WTC11 (cell line): ENCODE results near the gene CHD6. TPM values are rescaled to one million over a fixed set of nuclear protein-coding genes. Genes with fewer than 3 reads are reported as not detected.

Experiments used
- ATAC-seq: fragments of 200-7000 bp; cut with Tn5 transposase; 2 replicates; pipeline ENCODE4 v1.10.0; 2021; ENCODE audit warnings: mild to moderate bottlenecking, moderate library complexity
- CTCF ChIA-PET: fragments of 300-600 bp; sonication (Branson Sonifier 250); formaldehyde crosslinking; loops from one replicate; lab custom pipeline; 2021; ENCODE audit warnings: antibody characterized with exemption; lab: Charles Lee
- POLR2A ChIA-PET: fragments of 350-600 bp; sonication (Branson Sonifier 250); formaldehyde crosslinking; loops from one replicate; lab custom pipeline; 2021; ENCODE audit warnings: antibody characterized with exemption; lab: Charles Lee
- DNase-seq: peaks from one replicate; pipeline ENCODE4 v3.0.0; 2021; ENCODE audit warnings: low spot score
- H3K27ac Mint-ChIP-seq: 2 replicates; pipeline ENCODE4 v1.8.0; 2021; ENCODE audit warnings: mixed read lengths
- H3K27me3 Mint-ChIP-seq: 2 replicates; pipeline ENCODE4 v1.8.0; 2021; ENCODE audit warnings: low read depth, mild to moderate bottlenecking, moderate library complexity, mixed read lengths
- H3K36me3 Mint-ChIP-seq: 2 replicates; pipeline ENCODE4 v1.8.0; 2021; ENCODE audit warnings: mixed read lengths
- H3K4me1 Mint-ChIP-seq: 2 replicates; pipeline ENCODE4 v1.8.0; 2022; ENCODE audit warnings: mixed read lengths
- H3K4me3 Mint-ChIP-seq: 2 replicates; pipeline ENCODE4 v1.8.0; 2021; ENCODE audit warnings: mild to moderate bottlenecking, moderate library complexity, mixed read lengths
- H3K9me3 Mint-ChIP-seq: 2 replicates; pipeline ENCODE4 v1.8.0; 2021; ENCODE audit warnings: mixed read lengths
- AFF4 ChIP-seq: sonication (generic); formaldehyde crosslinking; IDR thresholded peaks from 2 replicates; pipeline ENCODE4 v1.8.1; 2023; ENCODE audit warnings: mild to moderate bottlenecking, missing genetic modification reagents, borderline replicate concordance
- ARID4B ChIP-seq: sonication (generic); formaldehyde crosslinking; IDR thresholded peaks from 2 replicates; pipeline ENCODE4 v1.8.0; 2023; ENCODE audit warnings: missing genetic modification reagents, mild to moderate bottlenecking, borderline replicate concordance
- CBFB ChIP-seq: sonication (generic); formaldehyde crosslinking; IDR thresholded peaks from 2 replicates; pipeline ENCODE4 v1.8.1; 2022; ENCODE audit warnings: mild to moderate bottlenecking, low read depth, missing genetic modification reagents
- CREB1 ChIP-seq: sonication (generic); formaldehyde crosslinking; IDR thresholded peaks from 2 replicates; pipeline ENCODE4 v1.8.0; 2023; ENCODE audit warnings: mild to moderate bottlenecking, missing genetic modification reagents
- E2F5 ChIP-seq: sonication (generic); formaldehyde crosslinking; IDR thresholded peaks from 2 replicates; pipeline ENCODE4 v1.8.1; 2022; ENCODE audit warnings: mild to moderate bottlenecking, moderate library complexity, missing genetic modification reagents
- ETV6 ChIP-seq: sonication (generic); formaldehyde crosslinking; IDR thresholded peaks from 2 replicates; pipeline ENCODE4 v1.8.1; 2022; ENCODE audit warnings: mild to moderate bottlenecking, missing genetic modification reagents
- GRHL2 ChIP-seq: fragments of 250-450 bp; sonication (Bioruptor Pico); IDR thresholded peaks from 2 replicates; pipeline ENCODE4 v1.8.0; 2022; ENCODE audit warnings: mild to moderate bottlenecking, moderate library complexity; ENCODE audit not compliant: insufficient replicate concordance, severe bottlenecking
- IRF2 ChIP-seq: sonication (generic); formaldehyde crosslinking; IDR thresholded peaks from 2 replicates; pipeline ENCODE4 v1.8.0; 2022; ENCODE audit warnings: low read depth, missing genetic modification reagents, borderline replicate concordance
- OVOL2 ChIP-seq: fragments of 250-450 bp; sonication (Bioruptor Pico); IDR thresholded peaks from 2 replicates; pipeline ENCODE4 v1.9.0; 2021; ENCODE audit warnings: mild to moderate bottlenecking, borderline replicate concordance
- SMAD4 ChIP-seq: sonication (generic); formaldehyde crosslinking; IDR thresholded peaks from 2 replicates; pipeline ENCODE4 v1.8.0; 2022; ENCODE audit warnings: mild to moderate bottlenecking, missing genetic modification reagents
- SP1 ChIP-seq: sonication (generic); formaldehyde crosslinking; conservative IDR thresholded peaks from 2 replicates; pipeline ENCODE4 v1.8.1; 2022; ENCODE audit warnings: missing genetic modification reagents
- TCF7 ChIP-seq: sonication (generic); formaldehyde crosslinking; IDR thresholded peaks from 2 replicates; pipeline ENCODE4 v1.8.0; 2022; ENCODE audit warnings: mild to moderate bottlenecking, low read depth, missing genetic modification reagents, moderate library complexity
- TEAD4 ChIP-seq: sonication (generic); formaldehyde crosslinking; IDR thresholded peaks from 2 replicates; pipeline ENCODE4 v1.8.0; 2022; ENCODE audit warnings: mild to moderate bottlenecking, missing genetic modification reagents
- TP53 ChIP-seq: sonication (generic); formaldehyde crosslinking; IDR thresholded peaks from 2 replicates; pipeline ENCODE4 v1.8.1; 2023; ENCODE audit warnings: mild to moderate bottlenecking, missing genetic modification reagents
- ZBTB21 ChIP-seq: sonication (generic); formaldehyde crosslinking; IDR thresholded peaks from 2 replicates; pipeline ENCODE4 v1.8.1; 2023; ENCODE audit warnings: mild to moderate bottlenecking, missing genetic modification reagents, borderline replicate concordance
- ZNF317 ChIP-seq: sonication (generic); formaldehyde crosslinking; IDR thresholded peaks from 2 replicates; pipeline ENCODE4 v1.8.1; 2023; ENCODE audit warnings: low read depth, mild to moderate bottlenecking, moderate library complexity, missing genetic modification reagents, borderline replicate concordance
- ZNF416 ChIP-seq: fragments of 250-450 bp; sonication (Bioruptor Pico); IDR thresholded peaks from 2 replicates; pipeline ENCODE4 v1.9.0; 2021; ENCODE audit warnings: mild to moderate bottlenecking, inconsistent platforms
- ZNF532 ChIP-seq: fragments of 250-450 bp; sonication (Bioruptor Pico); IDR thresholded peaks from 2 replicates; pipeline ENCODE4 v1.9.0; 2021; ENCODE audit warnings: mild to moderate bottlenecking, borderline replicate concordance
- total RNA-seq: library from RNA; stranded (reverse); gene quantifications from 3 replicates; pipeline ENCODE4 v1.2.3, GENCODE V29; 2021
- TF ChIP-seq, protein P1 (sequence below): sonication (generic); formaldehyde crosslinking; IDR thresholded peaks from 2 replicates; pipeline ENCODE4 v1.8.0; 2022; ENCODE audit warnings: mild to moderate bottlenecking, missing genetic modification reagents
- TF ChIP-seq, protein P2 (sequence below): sonication (generic); formaldehyde crosslinking; conservative IDR thresholded peaks from 2 replicates; pipeline ENCODE4 v1.8.1; 2022; ENCODE audit warnings: mild to moderate bottlenecking, missing genetic modification reagents

CHD6 gene
- total RNA-seq, 1 experiment from 2014 or later: 52.1 TPM

DNA sequence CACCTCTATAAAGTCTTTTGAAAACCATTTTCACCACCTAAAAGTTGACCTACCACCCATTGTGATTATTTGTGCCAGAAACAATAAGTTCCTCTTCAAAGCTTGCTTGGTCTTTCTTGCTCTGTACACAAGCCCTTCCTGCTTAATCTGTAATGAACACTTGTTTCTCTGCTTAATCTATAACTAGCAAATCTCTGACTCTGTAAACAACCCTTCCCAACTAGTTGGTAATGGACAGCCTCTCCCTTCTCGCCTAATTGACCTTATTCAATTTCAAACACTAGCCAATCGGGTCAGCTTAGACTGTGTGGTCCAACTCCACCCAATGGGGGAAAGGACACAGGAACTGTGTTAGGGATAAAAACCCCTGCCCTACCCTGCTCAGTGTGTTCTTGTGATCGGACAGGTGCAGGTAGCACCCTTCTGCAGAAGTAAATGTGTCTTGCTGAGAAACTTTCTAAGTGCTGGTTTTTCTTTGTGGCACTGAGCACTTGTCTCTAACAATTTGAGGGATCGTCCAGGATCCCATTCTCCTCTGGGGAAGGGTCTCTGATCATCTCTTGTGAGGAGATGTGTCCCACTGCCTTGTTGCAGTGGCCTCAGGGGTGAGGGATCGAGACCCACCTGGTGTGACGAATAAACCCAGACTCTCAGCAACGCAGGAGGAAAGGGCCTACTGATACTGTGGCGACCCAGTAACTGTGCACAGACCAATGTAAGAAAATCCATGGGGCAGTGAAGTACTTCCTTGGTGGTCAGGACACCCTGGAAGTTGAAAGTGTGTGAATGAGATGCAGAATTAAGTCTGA is 23.5 kb downstream of the CHD6 start:
- no peak for TF ChIP-seq ZNF532 (CRISPR knock-in tag)
- no peak for TF ChIP-seq SP1 (CRISPR knock-in tag)
- TF ChIP-seq TP53 (CRISPR knock-in tag): no peak
- TF ChIP-seq TCF7 (CRISPR knock-in tag): no peak
- no peak for TF ChIP-seq OVOL2 (CRISPR knock-in tag)
- no peak for TF ChIP-seq CBFB (CRISPR knock-in tag)
- no peak for TF ChIP-seq CREB1
- TF ChIP-seq TEAD4 (CRISPR knock-in tag): no peak
- no peak for TF ChIP-seq ZNF416 (CRISPR knock-in tag)
- TF ChIP-seq, protein P1, sequence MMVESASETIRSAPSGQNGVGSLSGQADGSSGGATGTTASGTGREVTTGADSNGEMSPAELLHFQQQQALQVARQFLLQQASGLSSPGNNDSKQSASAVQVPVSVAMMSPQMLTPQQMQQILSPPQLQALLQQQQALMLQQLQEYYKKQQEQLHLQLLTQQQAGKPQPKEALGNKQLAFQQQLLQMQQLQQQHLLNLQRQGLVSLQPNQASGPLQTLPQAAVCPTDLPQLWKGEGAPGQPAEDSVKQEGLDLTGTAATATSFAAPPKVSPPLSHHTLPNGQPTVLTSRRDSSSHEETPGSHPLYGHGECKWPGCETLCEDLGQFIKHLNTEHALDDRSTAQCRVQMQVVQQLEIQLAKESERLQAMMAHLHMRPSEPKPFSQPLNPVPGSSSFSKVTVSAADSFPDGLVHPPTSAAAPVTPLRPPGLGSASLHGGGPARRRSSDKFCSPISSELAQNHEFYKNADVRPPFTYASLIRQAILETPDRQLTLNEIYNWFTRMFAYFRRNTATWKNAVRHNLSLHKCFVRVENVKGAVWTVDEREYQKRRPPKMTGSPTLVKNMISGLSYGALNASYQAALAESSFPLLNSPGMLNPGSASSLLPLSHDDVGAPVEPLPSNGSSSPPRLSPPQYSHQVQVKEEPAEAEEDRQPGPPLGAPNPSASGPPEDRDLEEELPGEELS (CRISPR knock-in tag): no peak
- TF ChIP-seq ZNF317 (CRISPR knock-in tag): no peak
- TF ChIP-seq IRF2 (CRISPR knock-in tag): no peak
- no peak for TF ChIP-seq ZBTB21 (CRISPR knock-in tag)
- no peak for TF ChIP-seq E2F5
- TF ChIP-seq ETV6 (CRISPR knock-in tag): no peak
- no peak for TF ChIP-seq AFF4 (CRISPR knock-in tag)
- TF ChIP-seq ARID4B (CRISPR knock-in tag): no peak
- no peak for TF ChIP-seq SMAD4 (CRISPR knock-in tag)
- no peak for TF ChIP-seq GRHL2 (CRISPR knock-in tag)
- TF ChIP-seq, protein P2, sequence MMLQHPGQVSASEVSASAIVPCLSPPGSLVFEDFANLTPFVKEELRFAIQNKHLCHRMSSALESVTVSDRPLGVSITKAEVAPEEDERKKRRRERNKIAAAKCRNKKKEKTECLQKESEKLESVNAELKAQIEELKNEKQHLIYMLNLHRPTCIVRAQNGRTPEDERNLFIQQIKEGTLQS (CRISPR knock-in tag): no peak
- H3K9me3 Mint-ChIP-seq: peaks cover 69% of the 10 kb centered on the region
- H3K4me1 Mint-ChIP-seq: peaks cover 10% of the 10 kb centered on the region
- no peak for DNase-seq
- peaks cover 72% of the 10 kb centered on the region for H3K36me3 Mint-ChIP-seq
- H3K27me3 Mint-ChIP-seq: peaks cover 1% of the 10 kb centered on the region; the same call in 1 of the 2 replicates
- H3K27ac Mint-ChIP-seq: no peak overlapping the region
- no peak overlapping the region for H3K4me3 Mint-ChIP-seq
- ATAC-seq: no peak
- CTCF ChIA-PET: interaction anchor here (1.9 to 2.3 kb wide), 2 partner anchors 9 to 23 kb away, joined by 5 to 9 read pairs; no protein-coding TSS in a partner anchor
- POLR2A ChIA-PET: no interaction called here
